Thyroid gland (tissue), 4 donors: Measurements from ENCODE around the gene PPP1R15A. TPM values are rescaled to one million over a fixed set of nuclear protein-coding genes. Genes with fewer than 3 reads are reported as not detected.
A peak's percentile ranks its signal among the peaks of the same experiment; 100 is the strongest.
"Not testable (repeated sequence)": the region's sequence is repeated elsewhere in the genome, so short reads cannot be mapped to it uniquely, and the experiment has no call there.

Source experiments
- DNase-seq, 2 donors: peaks; one replicate each; pipeline ENCODE4 v3.0.0-alpha.2; 2019
- H3K27ac ChIP-seq, 3 donors: fragments of 200-600 bp; sonication (generic); 1 replicate in 2 of 3; 2 replicates in 1 of 3; pipeline ENCODE4 v1.5.1; 2016 to 2019; ENCODE audit warnings: mild to moderate bottlenecking in 1 of 3, moderate library complexity in 1 of 3
- H3K27me3 ChIP-seq: fragments of 200-600 bp; sonication (generic); one replicate; pipeline ENCODE4 v1.5.1; 2019
- H3K36me3 ChIP-seq, 2 donors: fragments of 200-600 bp; sonication (generic); one replicate each; pipeline ENCODE4 v1.5.1; 2016 to 2019
- H3K4me1 ChIP-seq, 2 donors: fragments of 200-600 bp; sonication (generic); one replicate each; pipeline ENCODE4 v1.5.1; 2017 to 2019
- H3K4me3 ChIP-seq, 3 donors: fragments of 200-600 bp; sonication (generic); replicated peaks in 1 of 3; 1 replicate in 2 of 3; 2 replicates in 1 of 3; pipeline ENCODE4 v1.5.1; 2016; ENCODE audit warnings: mild to moderate bottlenecking in 1 of 3
- H3K9me3 ChIP-seq: fragments of 200-600 bp; sonication (generic); one replicate; pipeline ENCODE4 v1.5.1; 2017
- CTCF ChIP-seq, 6 experiments: fragments of 200-600 bp in 3 of 6; fragments of 450-650 bp in 3 of 6; sonication (generic) in 3 of 6; IDR thresholded peaks; one replicate each; pipeline ENCODE4 v1.5.1; 2016 to 2019; ENCODE audit warnings: antibody characterized with exemption in 6 of 6, mild to moderate bottlenecking in 2 of 6, inconsistent platforms in 1 of 6, moderate library complexity in 1 of 6
- POLR2A ChIP-seq, 2 donors: fragments of 450-650 bp; IDR thresholded peaks; one replicate each; pipeline ENCODE4 v1.6.1; 2017; ENCODE audit warnings: antibody characterized with exemption in 2 of 2, mild to moderate bottlenecking in 2 of 2, moderate library complexity in 1 of 2
- WGBS, 2 donors: methylation state at CpG; one replicate each; pipeline ENCODE4 v1.1.5; 2017; 5-methylcytosine and 5-hydroxymethylcytosine counted together
- intact Hi-C: fragments of 100-400 bp; cut with DNase I; formaldehyde crosslinking; loops from one replicate; pipeline ENCODE4 v1.15.1; 2023
- total RNA-seq, 4 donors: library from RNA; depleted of rRNA; stranded (reverse); fragments of >200 nt; gene quantifications; one replicate each; pipeline ENCODE4 v1.2.3, GENCODE V29; 2016

Gene PPP1R15A
- total RNA-seq, 4 donors from 2014 or later = 18.7 to 31.7 (median 24.2) TPM

- intact Hi-C loops = loop anchor here (10.0 kb wide), 1 partner anchor 48 kb away; the partner anchor contains the start of gene BAX
- WGBS, 2 donors = 94 to 97% methylated on average over 10 of the region's 10 CpGs
- no peak for TF ChIP-seq POLR2A (IDR thresholded peaks at IDR 0.05)
- TF ChIP-seq CTCF (IDR thresholded peaks at IDR 0.05) = no peak
- no peaks in the 10 kb centered on the region for H3K27me3 ChIP-seq
- H3K4me1 ChIP-seq = peaks cover 6 to 8% of the 10 kb centered on the region in 2 donors
- no peak overlapping the region for H3K27ac ChIP-seq
- H3K36me3 ChIP-seq = peaks cover 43 to 52% of the 10 kb centered on the region in 2 donors
- H3K9me3 ChIP-seq = no peaks in the 10 kb centered on the region
- no peak for DNase-seq
- no peak overlapping the region for H3K4me3 ChIP-seq
Observed at GRCh38 chr19:48906324-48906723, 34.1 kb downstream of the PPP1R15A start.

GRCh38 chr19:48907671-48908070 is 35.5 kb downstream of the PPP1R15A start:
- no peak overlapping the region for H3K27ac ChIP-seq

GRCh38 chr19:48909424-48910077 is 37.3 kb downstream of the PPP1R15A start:
- Histone ChIP-seq H3K27ac (peak overlapping the region in 1 of 3 donors; percentile 10), H3K36me3 (peaks cover 68 to 84% of the 10 kb centered on the region in 2 donors)
- not testable (repeated sequence) for H3K9me3 ChIP-seq, H3K4me3 ChIP-seq, H3K4me1 ChIP-seq, H3K27me3 ChIP-seq, DNase-seq
- 97 to 99% methylated on average over 11 of the region's 11 CpGs for WGBS, 2 donors
- intact Hi-C loops = loop anchor here (10.0 kb wide), 1 partner anchor 45 kb away; the partner anchor contains the start of gene BAX

More at GRCh38 chr19:48907671-48908070, 35.5 kb downstream of the PPP1R15A start:
- 94 to 95% methylated on average over 13 to 14 of the region's 14 CpGs for WGBS, 2 donors
- H3K27me3 ChIP-seq = no peaks in the 10 kb centered on the region
- H3K36me3 ChIP-seq = peaks cover 56 to 65% of the 10 kb centered on the region in 2 donors
- H3K4me1 ChIP-seq = no peaks in the 10 kb centered on the region
- DNase-seq = no peak
- H3K4me3 ChIP-seq = no peak overlapping the region
- intact Hi-C loops = loop anchor here (10.0 kb wide), 1 partner anchor 47 kb away; the partner anchor contains the start of gene BAX
- no peaks in the 10 kb centered on the region for H3K9me3 ChIP-seq
- TF ChIP-seq CTCF (IDR thresholded peaks at IDR 0.05) (no peak), POLR2A (IDR thresholded peaks at IDR 0.05) (no peak)

GRCh38 chr19:48910803-48911202 is 38.6 kb downstream of the PPP1R15A start:
- Histone ChIP-seq H3K27me3 (no peaks in the 10 kb centered on the region), H3K36me3 (peaks cover 65 to 84% of the 10 kb centered on the region in 2 donors), H3K4me1 (no peaks in the 10 kb centered on the region), H3K4me3 (no peak overlapping the region), H3K9me3 (no peaks in the 10 kb centered on the region), H3K27ac (no peak overlapping the region)
- WGBS, 2 donors = 95 to 100% methylated on average over 2 of the region's 2 CpGs
- TF ChIP-seq POLR2A (IDR thresholded peaks at IDR 0.05) = no peak
- TF ChIP-seq CTCF (IDR thresholded peaks at IDR 0.05) = no peak
- no peak for DNase-seq
- intact Hi-C loops = no loop called here

- Histone ChIP-seq H3K27ac (no peak overlapping the region), H3K27me3 (no peaks in the 10 kb centered on the region), H3K4me1 (no peaks in the 10 kb centered on the region), H3K9me3 (no peaks in the 10 kb centered on the region), H3K36me3 (peaks cover 77% of the 10 kb centered on the region in 2 donors), H3K4me3 (no peak overlapping the region)
- DNase-seq = no peak
- intact Hi-C loops = no loop called here
- 90 to 92% methylated on average over 8 to 9 of the region's 9 CpGs for WGBS, 2 donors
- TF ChIP-seq CTCF (IDR thresholded peaks at IDR 0.05) (no peak), POLR2A (IDR thresholded peaks at IDR 0.05) (no peak)
Observed at GRCh38 chr19:48913114-48913889, 41.1 kb downstream of the PPP1R15A start.
